Activated CD8-positive, alpha-beta memory T cell treated with anti-CD3 and anti-CD28 coated beads, Interleukin-2, amount 50 U/mL, for 24 hours (primary cell): ENCODE measurements around the gene NSUN5.
"Not testable (repeated sequence)": the region's sequence is repeated elsewhere in the genome, so short reads cannot be mapped to it uniquely, and the experiment has no call there.

Experiments
- DNase-seq: peaks from one replicate; pipeline ENCODE4 v3.0.0-alpha.2; 2020; ENCODE audit errors: extremely low read depth

NSUN5 gene

GRCh38 chr7:73277210-73277609, 31.4 kb downstream of the NSUN5 start:
- DNase-seq = not testable (repeated sequence)

- not testable (repeated sequence) for DNase-seq
Measured at GRCh38 chr7:73267813-73268212, 40.8 kb downstream of the NSUN5 start.

- not testable (repeated sequence) for DNase-seq
Measured at GRCh38 chr7:73266719-73267368, 41.8 kb downstream of the NSUN5 start.

GRCh38 chr7:73262416-73262815, 46.2 kb downstream of the NSUN5 start:
- DNase-seq = not testable (repeated sequence)
